GM18526 (cell line): ENCODE data around the gene CROT.
A peak's percentile ranks its signal among the peaks of the same experiment; 100 is the strongest.

Experiments
- POLR2A ChIP-seq: IDR thresholded peaks from 3 replicates; pipeline ENCODE4 v1.6.1; 2011; ENCODE audit not compliant: insufficient read length; ENCODE audit errors: extremely low read depth

The CROT gene

DNA sequence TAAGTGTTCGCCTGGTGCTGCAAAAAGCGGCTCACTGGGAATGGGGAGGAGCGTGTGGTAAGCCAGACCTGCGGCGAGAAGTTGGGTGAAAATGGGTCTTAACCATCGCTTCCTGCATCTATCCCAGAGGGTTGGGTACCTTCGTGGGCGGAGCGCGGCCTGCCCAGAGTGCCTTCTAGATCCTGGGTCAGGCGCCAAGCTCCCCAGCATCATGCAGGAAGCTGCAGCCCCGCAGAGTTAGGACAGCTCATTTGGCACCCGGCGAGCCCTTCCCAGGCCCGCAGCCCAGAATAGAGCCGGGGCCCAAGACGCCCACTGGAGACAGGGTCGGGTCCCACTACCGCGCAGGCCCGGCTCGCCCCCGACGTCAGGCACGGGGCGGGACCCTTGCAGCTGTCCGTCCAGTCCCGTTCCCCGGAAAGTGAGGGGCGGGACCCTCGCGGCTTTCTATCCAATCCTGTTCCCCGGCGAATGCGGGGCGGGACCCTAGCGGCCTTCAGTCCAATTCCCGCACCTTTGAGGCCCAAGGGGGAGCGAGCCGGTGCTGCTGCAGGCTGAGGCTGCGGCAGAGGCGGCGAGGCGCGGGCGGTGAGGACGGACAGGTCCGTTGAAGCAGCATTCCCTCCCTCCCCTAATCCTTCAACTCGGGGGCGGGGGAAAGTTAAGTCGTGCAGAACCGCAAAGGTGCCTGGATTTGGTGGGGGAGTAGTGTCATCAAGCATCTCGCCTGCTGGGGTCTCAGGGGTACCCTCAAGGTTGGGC lies at the start of gene CROT:
TSS of gene CROT (plus strand) at position 499 of the 762 bp plus-strand sequence. CDS start 3,405 bp downstream, outside the sequence.
- peak; percentile 83 for TF ChIP-seq POLR2A

DNA sequence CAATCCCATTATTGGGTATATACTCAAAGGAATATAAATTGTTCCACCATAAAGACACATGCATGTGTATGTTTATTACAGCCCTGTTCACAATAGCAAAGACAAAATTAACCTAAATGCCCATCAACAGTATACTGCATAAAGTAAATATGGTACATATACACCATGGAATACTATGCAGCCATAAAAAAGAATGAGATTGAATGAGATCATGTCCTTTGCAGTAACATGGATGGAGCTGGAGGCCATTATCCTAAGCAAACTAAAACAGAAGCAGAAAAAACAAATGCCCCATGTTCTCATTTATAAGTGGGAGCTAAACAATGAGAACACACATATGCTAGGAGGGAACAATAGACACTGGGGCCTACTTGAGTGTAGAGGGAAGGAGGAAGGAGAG lies 44.7 kb upstream of the CROT start:
- no peak for TF ChIP-seq POLR2A

DNA sequence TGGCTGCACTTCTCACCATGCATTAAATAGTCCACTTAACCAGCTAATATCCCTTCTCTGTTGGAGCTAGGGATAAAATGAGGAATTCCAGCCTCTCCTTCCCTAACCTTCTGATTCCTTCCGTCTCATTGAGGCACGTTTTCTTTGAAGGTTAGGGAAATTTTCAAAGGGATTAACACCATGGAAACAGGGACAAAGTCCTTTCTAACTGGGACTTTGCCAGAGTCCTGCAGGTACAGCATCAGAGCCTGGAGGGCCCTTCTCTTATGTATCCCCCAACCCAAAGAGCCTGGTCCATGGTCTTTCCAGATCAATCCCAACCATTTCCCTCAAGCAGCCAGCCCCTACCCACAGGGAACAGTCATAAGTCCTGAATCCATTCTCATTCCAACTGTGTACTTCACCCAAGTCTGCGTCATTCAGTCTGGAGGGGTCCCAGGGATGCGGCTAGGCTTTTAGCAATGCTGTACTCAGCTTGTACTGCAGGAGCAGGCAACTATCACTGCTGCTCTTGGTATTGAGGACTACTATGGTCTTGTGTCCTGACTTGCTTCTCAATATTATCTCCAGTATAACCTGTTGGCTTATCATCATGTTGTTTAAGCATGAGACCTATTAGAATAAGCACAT lies 34.6 kb upstream of the CROT start:
- TF ChIP-seq POLR2A: no peak

DNA sequence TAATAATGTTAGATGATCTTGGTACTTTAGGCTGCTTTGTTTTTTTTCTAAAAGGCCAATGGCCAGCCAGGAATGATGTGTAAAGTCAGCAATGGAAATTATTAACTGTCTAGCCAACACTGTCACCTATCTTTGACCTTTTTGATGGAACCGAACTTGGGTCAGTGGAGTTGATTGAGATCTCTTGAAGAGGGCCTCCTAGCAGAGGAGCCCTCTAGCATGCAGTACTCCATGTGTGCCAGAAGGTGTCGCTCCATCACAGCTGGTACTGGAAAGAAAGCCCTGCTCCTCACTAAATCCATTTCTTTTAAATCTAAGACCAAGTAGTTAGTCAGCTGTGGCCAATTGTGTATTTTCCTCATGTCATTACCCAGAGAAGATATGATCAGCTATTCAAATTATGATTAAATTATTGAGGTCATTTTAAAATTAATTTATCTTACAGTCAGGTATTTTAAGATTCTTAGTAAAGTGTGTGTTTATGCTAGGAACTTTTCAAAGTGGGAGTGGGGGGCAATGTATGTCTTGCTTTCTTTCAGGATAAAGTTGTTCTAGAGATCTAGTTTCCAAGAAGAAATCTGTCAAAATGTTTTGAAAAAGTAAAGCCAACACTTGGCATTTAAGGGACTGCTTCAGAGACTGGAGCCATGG lies 33.1 kb upstream of the CROT start:
- no peak for TF ChIP-seq POLR2A

GRCh38 chr7:87316097-87316700 lies 29.3 kb upstream of the CROT start:
- no peak for TF ChIP-seq POLR2A

GRCh38 chr7:87316846-87317552 lies 28.5 kb upstream of the CROT start:
- no peak for TF ChIP-seq POLR2A

- TF ChIP-seq POLR2A: no peak
These were observed 27.7 kb upstream of the CROT start for GRCh38 chr7:87317691-87318245.

- TF ChIP-seq POLR2A: no peak
These were observed 26.7 kb upstream of the CROT start for GRCh38 chr7:87318741-87319140.

DNA sequence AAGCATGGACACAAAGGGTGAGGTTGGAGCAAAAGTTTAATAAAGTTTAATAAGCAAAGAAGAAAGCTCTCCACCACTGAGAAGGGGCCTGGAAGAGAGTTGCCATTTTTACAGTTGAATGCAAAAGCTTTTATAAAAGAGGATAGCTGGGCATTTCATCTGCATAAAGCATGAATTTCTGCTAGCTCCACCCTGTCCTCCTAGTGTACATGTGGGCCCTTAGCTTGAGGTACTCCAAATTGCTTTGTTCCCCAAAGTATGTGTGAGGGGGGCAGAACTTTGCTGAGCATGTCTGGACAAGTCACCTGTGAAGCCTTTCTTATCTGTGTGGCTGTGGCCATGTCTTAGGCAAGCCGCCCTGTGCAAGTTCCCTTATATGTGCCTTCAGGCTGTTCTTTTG lies 22.6 kb upstream of the CROT start:
- no peak for TF ChIP-seq POLR2A

DNA sequence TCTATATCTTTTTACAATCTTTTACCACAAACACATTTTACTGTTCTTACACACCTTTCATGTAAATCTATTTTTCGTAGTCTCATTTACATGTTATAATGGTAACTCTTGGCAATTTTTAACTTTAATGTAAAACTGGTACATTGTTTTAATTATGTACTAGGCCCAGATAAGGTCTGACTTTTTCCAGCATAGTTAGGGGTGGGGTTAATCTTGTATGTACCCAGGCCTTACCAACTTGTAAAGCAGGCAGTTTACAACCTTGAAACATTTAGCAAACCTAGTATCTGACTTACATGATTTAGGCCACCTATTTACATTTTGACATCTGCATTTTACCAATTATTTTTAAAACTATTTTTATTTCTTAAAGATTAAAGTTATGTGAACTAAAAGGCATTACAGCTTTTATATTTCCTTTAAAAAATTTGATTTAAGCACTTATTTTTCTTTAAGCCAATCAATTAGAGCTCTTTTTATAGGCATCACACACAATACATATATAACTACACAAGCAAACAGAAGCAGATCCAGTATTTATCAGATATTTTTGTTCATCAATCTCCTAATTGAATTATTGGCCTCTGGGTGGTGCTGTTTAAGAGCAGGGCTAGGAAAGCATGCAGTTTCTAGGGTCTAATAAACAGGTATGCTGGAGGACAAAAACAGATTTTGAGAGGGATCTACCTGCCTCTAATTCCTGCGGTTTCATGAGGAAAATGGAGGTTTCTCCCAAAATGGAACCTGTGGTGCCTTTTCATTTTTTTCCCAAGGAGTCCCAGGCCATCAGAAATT lies 19.7 kb upstream of the CROT start:
- TF ChIP-seq POLR2A: no peak

DNA sequence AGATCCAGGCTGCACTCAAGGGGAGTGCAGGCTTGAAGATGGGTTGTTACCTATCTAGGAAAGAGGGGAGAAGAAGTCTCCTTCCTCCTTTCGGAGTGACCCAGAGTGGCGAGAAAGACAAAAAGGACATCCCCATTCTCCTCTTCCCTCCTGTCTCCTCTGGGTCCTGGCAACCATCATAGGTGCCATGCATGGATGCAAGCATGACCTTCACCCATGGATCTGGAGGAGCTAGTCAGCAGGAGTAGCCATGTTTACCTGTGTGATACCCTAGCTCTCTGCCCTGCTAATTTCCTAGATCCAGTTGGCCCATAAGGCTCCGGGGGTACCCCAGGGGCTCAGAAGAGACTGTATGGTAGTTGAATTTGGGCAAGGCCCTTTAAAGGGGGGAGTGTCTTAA lies 17.2 kb upstream of the CROT start:
- no peak for TF ChIP-seq POLR2A

- TF ChIP-seq POLR2A: no peak
These were observed 15.1 kb upstream of the CROT start for GRCh38 chr7:87330316-87330715.

- TF ChIP-seq POLR2A: no peak
These were observed 14.5 kb upstream of the CROT start for GRCh38 chr7:87330942-87331341.

GRCh38 chr7:87331687-87332252 lies 13.7 kb upstream of the CROT start:
- no peak for TF ChIP-seq POLR2A
